ENCODE data around the gene CFAP251. TPM values are rescaled to one million over a fixed set of nuclear protein-coding genes. Genes with fewer than 3 reads are reported as not detected.
"Not testable (repeated sequence)": the region's sequence is repeated elsewhere in the genome, so short reads cannot be mapped to it uniquely, and the experiment has no call there.

The CFAP251 gene
- polyA plus RNA-seq, 3 donors: 0.08 to 0.17 TPM; not detected in 1

DNA sequence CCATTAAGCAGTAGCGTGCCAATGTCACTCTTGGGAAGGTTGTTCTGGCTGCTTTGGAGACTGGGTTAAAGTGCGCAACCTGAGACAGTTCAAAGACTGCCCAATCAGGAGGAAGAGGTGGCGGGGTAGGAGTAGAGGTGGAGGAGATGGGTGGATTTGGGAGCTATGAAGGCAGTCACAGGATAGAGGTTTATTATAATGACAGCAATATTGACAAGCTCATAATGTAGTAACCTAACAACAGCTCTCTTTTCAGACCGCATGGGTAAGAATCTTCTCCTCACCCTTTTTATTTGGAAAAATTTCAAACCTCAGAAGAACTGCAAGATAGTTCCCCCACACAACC is 35.1 kb upstream of the CFAP251 start:
- Mint-ChIP-seq H3K27ac (no peak overlapping the region), H3K9me3 (no peaks in the 10 kb centered on the region), H3K4me1 (peaks cover 3% of the 10 kb centered on the region), H3K27me3 (ENCODE audit: low read depth in 3 of 3) (peaks cover 0 to 8% (median 1%) of the 10 kb centered on the region in 3 donors), H3K4me3 (no peak overlapping the region), H3K36me3 (no peaks in the 10 kb centered on the region)
- Histone ChIP-seq H3K4me2 (replicated peaks; ENCODE audit: extremely low read depth, low read length, poor library complexity, severe bottlenecking) (no peak overlapping the region), H3K9ac (ENCODE audit: insufficient read depth, low read length, poor library complexity, severe bottlenecking) (no peak overlapping the region), H4K20me1 (ENCODE audit: insufficient read depth, low read length) (no peaks in the 10 kb centered on the region), H3K4me1 (ENCODE audit: control insufficient read depth in 1 of 2, insufficient read depth in 2 of 2, low read length in 2 of 2) (peaks cover 3 to 5% of the 10 kb centered on the region in 2 donors), H3K27me3 (ENCODE audit: control insufficient read depth in 2 of 2, insufficient read depth in 2 of 2, low read length in 2 of 2) (no peaks in the 10 kb centered on the region), H2AFZ (ENCODE audit: insufficient read depth, low read depth, low read length, poor library complexity, severe bottlenecking) (no peak overlapping the region), H3K36me3 (replicated peaks in 1 of 2; ENCODE audit: control insufficient read depth in 1 of 2, insufficient read depth in 2 of 2, low read length in 2 of 2) (no peaks in the 10 kb centered on the region), H3K9me3 (replicated peaks in 1 of 2; ENCODE audit: control insufficient read depth in 1 of 2, insufficient read depth in 1 of 2, low read length in 2 of 2) (no peaks in the 10 kb centered on the region), H3K27ac (ENCODE audit: low read depth in 1 of 2, low read length in 2 of 2) (no peak overlapping the region), H3K79me2 (ENCODE audit: insufficient read depth, low read length) (no peaks in the 10 kb centered on the region), H3K4me3 (replicated peaks in 1 of 3; ENCODE audit: low read depth in 2 of 3, low read length in 3 of 3) (no peak overlapping the region)
- TF ChIP-seq, protein P1, sequence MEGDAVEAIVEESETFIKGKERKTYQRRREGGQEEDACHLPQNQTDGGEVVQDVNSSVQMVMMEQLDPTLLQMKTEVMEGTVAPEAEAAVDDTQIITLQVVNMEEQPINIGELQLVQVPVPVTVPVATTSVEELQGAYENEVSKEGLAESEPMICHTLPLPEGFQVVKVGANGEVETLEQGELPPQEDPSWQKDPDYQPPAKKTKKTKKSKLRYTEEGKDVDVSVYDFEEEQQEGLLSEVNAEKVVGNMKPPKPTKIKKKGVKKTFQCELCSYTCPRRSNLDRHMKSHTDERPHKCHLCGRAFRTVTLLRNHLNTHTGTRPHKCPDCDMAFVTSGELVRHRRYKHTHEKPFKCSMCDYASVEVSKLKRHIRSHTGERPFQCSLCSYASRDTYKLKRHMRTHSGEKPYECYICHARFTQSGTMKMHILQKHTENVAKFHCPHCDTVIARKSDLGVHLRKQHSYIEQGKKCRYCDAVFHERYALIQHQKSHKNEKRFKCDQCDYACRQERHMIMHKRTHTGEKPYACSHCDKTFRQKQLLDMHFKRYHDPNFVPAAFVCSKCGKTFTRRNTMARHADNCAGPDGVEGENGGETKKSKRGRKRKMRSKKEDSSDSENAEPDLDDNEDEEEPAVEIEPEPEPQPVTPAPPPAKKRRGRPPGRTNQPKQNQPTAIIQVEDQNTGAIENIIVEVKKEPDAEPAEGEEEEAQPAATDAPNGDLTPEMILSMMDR (IDR thresholded peaks at IDR 0.05): no peak
- no peak for DNase-seq
- intact Hi-C loops (cut with micrococcal nuclease): loop anchor here in 1 of 2 donors (10.0 kb wide), 1 partner anchor 168 kb away; the partner anchor contains the start of gene TMEM120B
- WGBS (ENCODE audit: insufficient coverage): 98% methylated on average over 3 of the region's 4 CpGs

DNA sequence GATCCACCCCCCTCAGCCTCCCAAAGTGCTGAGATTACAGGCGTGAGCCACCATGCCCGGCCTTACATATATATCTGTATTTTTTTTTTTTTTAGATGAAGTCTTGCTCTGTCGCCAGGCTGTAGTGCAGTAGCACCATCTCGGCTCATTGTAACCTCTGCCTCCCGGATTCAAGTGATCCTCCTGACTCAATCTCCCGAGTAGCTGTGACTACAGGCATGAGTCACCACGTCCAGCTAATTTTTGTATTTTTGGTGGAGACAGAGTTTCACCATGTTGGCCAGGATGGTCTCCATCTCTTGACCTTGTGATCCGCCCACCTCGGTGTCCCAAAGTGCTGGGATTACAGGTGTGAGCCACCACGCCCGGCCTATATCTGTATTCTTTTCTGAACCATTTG is 33.3 kb upstream of the CFAP251 start:
- peak in 1 of 3 donors; percentile 15 for DNase-seq
- not testable (repeated sequence) for H2AFZ ChIP-seq (ENCODE audit: insufficient read depth, low read depth, low read length, poor library complexity, severe bottlenecking); H3K27me3 Mint-ChIP-seq (ENCODE audit: low read depth in 3 of 3)

More for the DNA sequence above, 33.3 kb upstream of the CFAP251 start:
- not testable (repeated sequence) for H3K27me3 ChIP-seq (ENCODE audit: control insufficient read depth in 2 of 2, insufficient read depth in 2 of 2, low read length in 2 of 2); H3K9me3 Mint-ChIP-seq; H3K36me3 Mint-ChIP-seq; H3K4me2 ChIP-seq (replicated peaks; ENCODE audit: extremely low read depth, low read length, poor library complexity, severe bottlenecking); H3K27ac Mint-ChIP-seq; H3K9me3 ChIP-seq (replicated peaks in 1 of 2; ENCODE audit: control insufficient read depth in 1 of 2, insufficient read depth in 1 of 2, low read length in 2 of 2); H3K4me3 Mint-ChIP-seq; H3K36me3 ChIP-seq (replicated peaks in 1 of 2; ENCODE audit: control insufficient read depth in 1 of 2, insufficient read depth in 2 of 2, low read length in 2 of 2); H3K9ac ChIP-seq (ENCODE audit: insufficient read depth, low read length, poor library complexity, severe bottlenecking); H3K27ac ChIP-seq (ENCODE audit: low read depth in 1 of 2, low read length in 2 of 2); H3K4me3 ChIP-seq (replicated peaks in 1 of 3; ENCODE audit: low read depth in 2 of 3, low read length in 3 of 3)
- Histone ChIP-seq H3K79me2 (ENCODE audit: insufficient read depth, low read length) (peaks cover 12% of the 10 kb centered on the region), H3K4me1 (ENCODE audit: control insufficient read depth in 1 of 2, insufficient read depth in 2 of 2, low read length in 2 of 2) (peaks cover 17% of the 10 kb centered on the region in 2 donors), H4K20me1 (ENCODE audit: insufficient read depth, low read length) (peaks cover 12% of the 10 kb centered on the region)
- intact Hi-C loops (cut with micrococcal nuclease): loop anchor here (5.0 to 10.0 kb wide), 3 partner anchors 43 to 170 kb away; partner anchors contain the start of gene TMEM120B (in 1 of the 2)
- WGBS (ENCODE audit: insufficient coverage): 100% methylated on average over 2 of the region's 11 CpGs
- peaks cover 16% of the 10 kb centered on the region for H3K4me1 Mint-ChIP-seq

Measured in CD14-positive monocyte (primary cell).